Esophagus squamous epithelium (tissue), 5 donors: ENCODE measurements around the gene CBX6. TPM values are rescaled to one million over a fixed set of nuclear protein-coding genes. Genes with fewer than 3 reads are reported as not detected.
"Not testable (repeated sequence)": the region's sequence is repeated elsewhere in the genome, so short reads cannot be mapped to it uniquely, and the experiment has no call there.

Experiments
- DNase-seq: peaks from one replicate; lab custom pipeline; 2025; lab: John Stamatoyannopoulos, UW
- H3K27ac ChIP-seq, 4 donors: fragments of 200-600 bp; sonication (generic); one replicate each; pipeline ENCODE4 v1.5.1; 2016 to 2019; ENCODE audit warnings: mild to moderate bottlenecking in 1 of 4
- H3K27me3 ChIP-seq, 4 donors: fragments of 200-600 bp; sonication (generic); 1 replicate in 3 of 4; 2 replicates in 1 of 4; pipeline versions ENCODE4 v1.5.1 to v1.6.0; 2017 to 2021; ENCODE audit warnings: antibody characterized with exemption in 1 of 4
- H3K36me3 ChIP-seq, 3 donors: fragments of 200-600 bp; sonication (generic); one replicate each; pipeline ENCODE4 v1.5.1; 2016 to 2019
- H3K4me1 ChIP-seq, 3 donors: fragments of 200-600 bp; sonication (generic); one replicate each; pipeline ENCODE4 v1.5.1; 2017 to 2019
- H3K4me3 ChIP-seq, 4 donors: fragments of 200-600 bp; sonication (generic); 1 replicate in 3 of 4; 2 replicates in 1 of 4; pipeline ENCODE4 v1.5.1; 2016 to 2019; ENCODE audit warnings: mild to moderate bottlenecking in 2 of 4, moderate library complexity in 1 of 4
- H3K9me3 ChIP-seq, 3 donors: fragments of 200-600 bp; sonication (generic); one replicate each; pipeline ENCODE4 v1.5.1; 2016 to 2019
- CTCF ChIP-seq, 6 experiments: fragments of 450-650 bp in 4 of 6; fragments of 200-600 bp in 2 of 6; sonication (generic) in 2 of 6; IDR thresholded peaks; one replicate each; pipeline ENCODE4 v1.5.1; 2016 to 2019; ENCODE audit warnings: antibody characterized with exemption in 6 of 6, mild to moderate bottlenecking in 4 of 6, moderate library complexity in 4 of 6
- POLR2A ChIP-seq, 4 donors: fragments of 450-650 bp; IDR thresholded peaks; one replicate each; pipeline ENCODE4 v1.6.1; 2017; ENCODE audit warnings: antibody characterized with exemption in 4 of 4, mild to moderate bottlenecking in 4 of 4, moderate library complexity in 3 of 4
- WGBS, 2 donors: methylation state at CpG; one replicate each; pipeline ENCODE4 v1.1.5; 2018; 5-methylcytosine and 5-hydroxymethylcytosine counted together
- intact Hi-C: fragments of 100-400 bp; cut with DNase I; formaldehyde crosslinking; loops from one replicate; pipeline ENCODE4 v1.15.0; 2022
- total RNA-seq, 4 donors: library from RNA; depleted of rRNA; stranded (reverse); fragments of >200 nt; gene quantifications; one replicate each; pipeline ENCODE4 v1.1.0, GENCODE V29; 2016
- donor health status: DM: yes; HTN: yes; CAD: no.

Gene CBX6
- total RNA-seq, 4 donors from 2014 or later: 7.8 to 27.7 (median 11.8) TPM

DNA sequence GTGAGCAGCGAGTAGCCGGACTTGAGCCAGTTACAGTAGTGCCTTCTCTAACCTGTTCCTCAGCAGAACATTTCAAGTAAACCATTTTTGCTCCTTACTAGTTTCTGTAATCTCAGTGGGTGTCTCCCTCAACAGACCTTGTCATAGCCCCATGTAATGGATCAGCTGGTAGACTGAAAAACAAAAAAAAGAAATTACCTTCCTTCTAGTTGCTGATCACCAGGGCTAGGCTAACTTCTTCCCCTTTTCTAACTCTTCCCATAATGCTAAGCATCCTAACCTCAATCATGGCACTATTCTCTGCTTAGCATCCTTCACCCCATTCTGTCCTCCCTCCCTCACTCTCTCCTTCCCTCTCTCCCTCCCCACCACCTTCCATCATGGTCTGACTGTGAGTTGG is 35.8 kb upstream of the CBX6 start:
- WGBS, 2 donors: 55 to 77% methylated on average over 2 of the region's 2 CpGs

DNA sequence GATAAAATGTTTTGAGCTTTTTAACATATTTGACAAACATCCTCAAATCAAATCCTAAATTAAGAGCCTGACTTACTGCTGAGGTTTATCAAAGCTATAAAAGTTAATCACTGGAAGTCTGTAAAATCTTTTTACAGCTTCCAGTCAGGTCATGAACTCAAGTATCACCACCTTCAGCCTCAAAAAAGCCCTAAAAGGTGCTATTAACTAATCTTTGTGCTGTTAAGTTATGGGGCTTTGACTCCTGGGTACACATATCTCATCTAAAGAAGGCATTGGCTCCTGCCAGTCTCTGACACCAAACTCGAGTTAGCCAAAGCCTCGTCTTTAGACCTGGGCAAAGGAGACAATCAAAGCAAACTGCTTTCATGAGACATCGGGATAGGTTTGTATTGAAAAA is 34.0 kb upstream of the CBX6 start:
- Histone ChIP-seq H3K9me3 (no peaks in the 10 kb centered on the region), H3K36me3 (no peaks in the 10 kb centered on the region), H3K4me3 (no peak overlapping the region), H3K27ac (no peak overlapping the region), H3K4me1 (no peaks in the 10 kb centered on the region), H3K27me3 (peaks cover 0 to 33% (median 0%) of the 10 kb centered on the region in 4 donors)
- WGBS, 2 donors: 89 to 95% methylated on average over 3 of the region's 3 CpGs
- intact Hi-C loops: no loop called here
- DNase-seq: no peak
- TF ChIP-seq CTCF (IDR thresholded peaks at IDR 0.05) (no peak), POLR2A (IDR thresholded peaks at IDR 0.05) (no peak)

More for the DNA sequence above, 35.8 kb upstream of the CBX6 start:
- intact Hi-C loops: no loop called here
- no peaks in the 10 kb centered on the region for H3K36me3 ChIP-seq
- peaks cover 0 to 35% (median 0%) of the 10 kb centered on the region in 4 donors for H3K27me3 ChIP-seq
- no peak overlapping the region for H3K27ac ChIP-seq
- H3K4me1 ChIP-seq: no peaks in the 10 kb centered on the region
- no peak for DNase-seq
- no peaks in the 10 kb centered on the region for H3K9me3 ChIP-seq
- TF ChIP-seq POLR2A (IDR thresholded peaks at IDR 0.05) (no peak), CTCF (IDR thresholded peaks at IDR 0.05) (no peak)
- no peak overlapping the region for H3K4me3 ChIP-seq

GRCh38 chr22:38904052-38904617 is 32.1 kb upstream of the CBX6 start:
- DNase-seq, H3K4me3 ChIP-seq, H3K27ac ChIP-seq, H3K9me3 ChIP-seq, H3K36me3 ChIP-seq, intact Hi-C loops, H3K4me1 ChIP-seq: not testable (repeated sequence)
- 63 to 65% methylated on average over 4 to 5 of the region's 5 CpGs for WGBS, 2 donors
- H3K27me3 ChIP-seq: peaks cover 0 to 16% (median 0%) of the 10 kb centered on the region in 4 donors

GRCh38 chr22:38901111-38901641 is 29.2 kb upstream of the CBX6 start:
- H3K4me1 ChIP-seq: no peaks in the 10 kb centered on the region
- TF ChIP-seq POLR2A (IDR thresholded peaks at IDR 0.05): no peak
- no peak for TF ChIP-seq CTCF (IDR thresholded peaks at IDR 0.05)
- intact Hi-C loops: no loop called here
- H3K27me3 ChIP-seq: peaks cover 0 to 6% (median 0%) of the 10 kb centered on the region in 4 donors
- no peak overlapping the region for H3K27ac ChIP-seq
- H3K4me3 ChIP-seq: no peak overlapping the region
- WGBS, 2 donors: 51 to 63% methylated on average over 2 to 3 of the region's 5 CpGs
- no peaks in the 10 kb centered on the region for H3K9me3 ChIP-seq
- H3K36me3 ChIP-seq: no peaks in the 10 kb centered on the region
- no peak for DNase-seq

- Histone ChIP-seq H3K27ac (no peak overlapping the region), H3K27me3 (peaks cover 0 to 6% (median 0%) of the 10 kb centered on the region in 4 donors), H3K36me3 (no peaks in the 10 kb centered on the region), H3K9me3 (no peaks in the 10 kb centered on the region), H3K4me1 (no peaks in the 10 kb centered on the region), H3K4me3 (no peak overlapping the region)
- no peak for TF ChIP-seq CTCF (IDR thresholded peaks at IDR 0.05)
- TF ChIP-seq POLR2A (IDR thresholded peaks at IDR 0.05): no peak
- no peak for DNase-seq
- intact Hi-C loops: no loop called here
- 63 to 77% methylated on average over 3 of the region's 5 CpGs for WGBS, 2 donors
These were observed 28.7 kb upstream of the CBX6 start for GRCh38 chr22:38900677-38901076.
